ENCODE measurements around the gene HKDC1. TPM values are rescaled to one million over a fixed set of nuclear protein-coding genes. Genes with fewer than 3 reads are reported as not detected.

Gene HKDC1
- total and polyA plus RNA-seq, 2 experiments from 2014 or later: 0.32 to 0.33 TPM

GRCh38 chr10:69214666-69215131 lies 5.4 kb upstream of the HKDC1 start:
- Histone ChIP-seq H3K4me2 (ENCODE audit: unreplicated experiment) (no peak overlapping the region), H3K9ac (no peak overlapping the region), H3K27ac (no peak overlapping the region), H3K9me3 (ENCODE audit: low read depth) (no peaks in the 10 kb centered on the region), H3K9me2 (ENCODE audit: insufficient read depth) (no peaks in the 10 kb centered on the region), H3F3A (ENCODE audit: insufficient read depth) (0 out of 2 replicates have a peak, but pooled peaks cover 19% of the 10 kb centered on the region), H3K79me2 (ENCODE audit: insufficient read depth) (no peaks in the 10 kb centered on the region), H2AFZ (no peak overlapping the region), H4K20me1 (ENCODE audit: insufficient read depth) (no peaks in the 10 kb centered on the region), H3K27me3 (replicated peaks; ENCODE audit: insufficient read depth) (no peaks in the 10 kb centered on the region), H3K36me3 (ENCODE audit: low read depth) (no peaks in the 10 kb centered on the region), H3K4me3 (no peak overlapping the region), H3K4me1 (ENCODE audit: insufficient read depth) (peaks cover 11% of the 10 kb centered on the region)
- WGBS, 2 experiments (ENCODE audit: low coverage in 1 of 2, low lambda C conversion rate in 2 of 2, missing lambda C conversion rate in 2 of 2): 93 to 94% methylated on average over 6 of the region's 6 CpGs
- TF ChIP-seq EZH2phosphoT487 (IDR thresholded peaks at IDR 0.05; ENCODE audit: insufficient read depth, low read depth): no peak
- no peak for TF ChIP-seq EZH2 (IDR thresholded peaks at IDR 0.05; ENCODE audit: insufficient read depth, poor library complexity, severe bottlenecking)
- in situ Hi-C loops (cut with MboI): no loop called here
- DNase-seq: no peak

- no peaks in the 10 kb centered on the region for H3K79me2 ChIP-seq (ENCODE audit: insufficient read depth)
- H3K4me1 ChIP-seq (ENCODE audit: insufficient read depth): peaks cover 11% of the 10 kb centered on the region
- TF ChIP-seq EZH2 (IDR thresholded peaks at IDR 0.05; ENCODE audit: insufficient read depth, poor library complexity, severe bottlenecking): no peak
- no peak for TF ChIP-seq EZH2phosphoT487 (IDR thresholded peaks at IDR 0.05; ENCODE audit: insufficient read depth, low read depth)
- no peaks in the 10 kb centered on the region for H3K9me2 ChIP-seq (ENCODE audit: insufficient read depth)
- no peaks in the 10 kb centered on the region for H3K36me3 ChIP-seq (ENCODE audit: low read depth)
- in situ Hi-C loops (cut with MboI): no loop called here
- 0 out of 2 replicates have a peak overlapping the region, but pooled peaks have one; percentile 56 for H2AFZ ChIP-seq
- H3K4me2 ChIP-seq (ENCODE audit: unreplicated experiment): no peak overlapping the region
- H3K9ac ChIP-seq: no peak overlapping the region
- 0 out of 2 replicates have a peak, but pooled peaks cover 19% of the 10 kb centered on the region for H3F3A ChIP-seq (ENCODE audit: insufficient read depth)
- H3K27ac ChIP-seq: no peak overlapping the region
- no peaks in the 10 kb centered on the region for H3K27me3 ChIP-seq (replicated peaks; ENCODE audit: insufficient read depth)
- H3K4me3 ChIP-seq: no peak overlapping the region
- no peaks in the 10 kb centered on the region for H4K20me1 ChIP-seq (ENCODE audit: insufficient read depth)
- H3K9me3 ChIP-seq (ENCODE audit: low read depth): no peaks in the 10 kb centered on the region
- 59 to 61% methylated on average over 10 of the region's 10 CpGs for WGBS, 2 experiments (ENCODE audit: low coverage in 1 of 2, low lambda C conversion rate in 2 of 2, missing lambda C conversion rate in 2 of 2)
- DNase-seq: no peak
Observed at GRCh38 chr10:69215405-69216171, 4.5 kb upstream of the HKDC1 start.

- WGBS, 2 experiments (ENCODE audit: low coverage in 1 of 2, low lambda C conversion rate in 2 of 2, missing lambda C conversion rate in 2 of 2): 76 to 79% methylated on average over 11 of the region's 11 CpGs
- in situ Hi-C loops (cut with MboI): no loop called here
- Histone ChIP-seq H3K4me1 (ENCODE audit: insufficient read depth) (peaks cover 11% of the 10 kb centered on the region), H3K9me3 (ENCODE audit: low read depth) (no peaks in the 10 kb centered on the region), H3K9ac (no peak overlapping the region), H3K79me2 (ENCODE audit: insufficient read depth) (no peaks in the 10 kb centered on the region), H4K20me1 (ENCODE audit: insufficient read depth) (no peaks in the 10 kb centered on the region), H2AFZ (peak overlapping the region; percentile 16; the same call in 1 of the 2 replicates), H3K4me3 (no peak overlapping the region), H3F3A (ENCODE audit: insufficient read depth) (0 out of 2 replicates have a peak, but pooled peaks cover 13% of the 10 kb centered on the region), H3K36me3 (ENCODE audit: low read depth) (no peaks in the 10 kb centered on the region), H3K27ac (peak overlapping the region; percentile 59), H3K4me2 (ENCODE audit: unreplicated experiment) (peak overlapping the region; percentile 6), H3K27me3 (replicated peaks; ENCODE audit: insufficient read depth) (no peaks in the 10 kb centered on the region), H3K9me2 (ENCODE audit: insufficient read depth) (no peaks in the 10 kb centered on the region)
- no peak for DNase-seq
- no peak for TF ChIP-seq EZH2 (IDR thresholded peaks at IDR 0.05; ENCODE audit: insufficient read depth, poor library complexity, severe bottlenecking)
- no peak for TF ChIP-seq EZH2phosphoT487 (IDR thresholded peaks at IDR 0.05; ENCODE audit: insufficient read depth, low read depth)
Observed at GRCh38 chr10:69216577-69217118, 3.5 kb upstream of the HKDC1 start.

- H3K27ac ChIP-seq: peak overlapping the region; percentile 59
- H3K9ac ChIP-seq: no peak overlapping the region
- peaks cover 11% of the 10 kb centered on the region for H3K4me1 ChIP-seq (ENCODE audit: insufficient read depth)
- H3K9me3 ChIP-seq (ENCODE audit: low read depth): no peaks in the 10 kb centered on the region
- H3K4me2 ChIP-seq (ENCODE audit: unreplicated experiment): peak overlapping the region; percentile 6
- no peaks in the 10 kb centered on the region for H3K27me3 ChIP-seq (replicated peaks; ENCODE audit: insufficient read depth)
- H2AFZ ChIP-seq: peak overlapping the region; percentile 16; the same call in 1 of the 2 replicates
- WGBS, 2 experiments (ENCODE audit: low coverage in 1 of 2, low lambda C conversion rate in 2 of 2, missing lambda C conversion rate in 2 of 2): 35 to 39% methylated on average over 4 of the region's 4 CpGs
- H3K9me2 ChIP-seq (ENCODE audit: insufficient read depth): no peaks in the 10 kb centered on the region
- peak; percentile 86 for DNase-seq
- no peaks in the 10 kb centered on the region for H3K36me3 ChIP-seq (ENCODE audit: low read depth)
- no peaks in the 10 kb centered on the region for H3K79me2 ChIP-seq (ENCODE audit: insufficient read depth)
- TF ChIP-seq EZH2 (IDR thresholded peaks at IDR 0.05; ENCODE audit: insufficient read depth, poor library complexity, severe bottlenecking): no peak
- TF ChIP-seq EZH2phosphoT487 (IDR thresholded peaks at IDR 0.05; ENCODE audit: insufficient read depth, low read depth): no peak
- no peak overlapping the region for H3K4me3 ChIP-seq
- in situ Hi-C loops (cut with MboI): no loop called here
- H3F3A ChIP-seq (ENCODE audit: insufficient read depth): 0 out of 2 replicates have a peak, but pooled peaks cover 12% of the 10 kb centered on the region
- no peaks in the 10 kb centered on the region for H4K20me1 ChIP-seq (ENCODE audit: insufficient read depth)
Observed at GRCh38 chr10:69217119-69217754, 2.9 kb upstream of the HKDC1 start.

Measured in GM23248 (cell line).